PC-9 (cell line): ENCODE measurements around the gene STX2. TPM values are rescaled to one million over a fixed set of nuclear protein-coding genes. Genes with fewer than 3 reads are reported as not detected.
A peak's percentile ranks its signal among the peaks of the same experiment; 100 is the strongest.
"Not testable (repeated sequence)": the region's sequence is repeated elsewhere in the genome, so short reads cannot be mapped to it uniquely, and the experiment has no call there.

ENCODE experiments used
- BruUV-seq: library from RNA; stranded (reverse); fragments of 400-500 nt; replicated peaks from 2 replicates; lab custom pipeline; 2021; lab: Mats Ljungman, UMichigan
- CTCF ChIA-PET: fragments of 300-600 bp; sonication (Branson Sonifier 250); formaldehyde crosslinking; loops from one replicate; lab custom pipeline; 2022; ENCODE audit warnings: antibody characterized with exemption; lab: Charles Lee
- POLR2A ChIA-PET: fragments of 300-600 bp; sonication (Branson Sonifier 250); formaldehyde crosslinking; loops from one replicate; lab custom pipeline; 2022; ENCODE audit warnings: antibody characterized with exemption; ENCODE audit not compliant: unreplicated experiment; lab: Charles Lee
- DNase-seq, 2 experiments: peaks; one replicate each; pipeline versions ENCODE4 v3.0.0 to v3.0.0-alpha.2; 2015 to 2022; ENCODE audit warnings: mixed read lengths in 1 of 2
- H2AFZ ChIP-seq: fragments of 200-600 bp; sonication (generic); 2 replicates; pipeline ENCODE4 v1.8.1; 2017; ENCODE audit warnings: antibody characterized with exemption
- H3F3A ChIP-seq: fragments of 200-600 bp; sonication (generic); 2 replicates; pipeline ENCODE4 v1.8.1; 2017; ENCODE audit warnings: antibody characterized with exemption, mild to moderate bottlenecking, low read depth; ENCODE audit not compliant: insufficient read depth
- H3K27ac ChIP-seq: fragments of 200-600 bp; sonication (generic); 2 replicates; pipeline ENCODE4 v1.6.1; 2016; ENCODE audit warnings: mixed run types
- H3K27me3 ChIP-seq: fragments of 200-600 bp; sonication (generic); 2 replicates; pipeline ENCODE4 v1.6.1; 2016; ENCODE audit warnings: low read depth, mixed run types; ENCODE audit not compliant: insufficient read depth
- H3K36me3 ChIP-seq: fragments of 200-600 bp; sonication (generic); 2 replicates; pipeline ENCODE4 v1.6.1; 2016; ENCODE audit warnings: low read depth, mixed run types
- H3K4me1 ChIP-seq: fragments of 200-600 bp; sonication (generic); replicated peaks from 2 replicates; pipeline ENCODE4 v1.6.1; 2016; ENCODE audit warnings: mixed run types; ENCODE audit not compliant: insufficient read depth
- H3K4me2 ChIP-seq: fragments of 200-600 bp; sonication (generic); 2 replicates; pipeline ENCODE4 v1.6.1; 2017; ENCODE audit warnings: mixed run types
- H3K4me3 ChIP-seq: fragments of 200-600 bp; sonication (generic); 2 replicates; pipeline ENCODE4 v1.6.1; 2016; ENCODE audit warnings: mixed run types
- H3K79me2 ChIP-seq: fragments of 200-600 bp; sonication (generic); 2 replicates; pipeline ENCODE4 v1.6.1; 2017; ENCODE audit warnings: low read depth, mixed run types
- H3K9me2 ChIP-seq: fragments of 200-600 bp; sonication (generic); 2 replicates; pipeline ENCODE4 v1.8.1; 2017; ENCODE audit warnings: mild to moderate bottlenecking; ENCODE audit not compliant: insufficient read depth
- H3K9me3 ChIP-seq: fragments of 200-600 bp; sonication (generic); 2 replicates; pipeline ENCODE4 v1.8.1; 2016; ENCODE audit warnings: low read depth; ENCODE audit not compliant: insufficient read depth
- H4K20me1 ChIP-seq: fragments of 200-600 bp; sonication (generic); 2 replicates; pipeline ENCODE4 v1.8.1; 2017; ENCODE audit not compliant: insufficient read depth
- EZH2 ChIP-seq: fragments of 200-600 bp; sonication (generic); IDR thresholded peaks from 2 replicates; pipeline ENCODE4 v1.8.0; 2017; ENCODE audit warnings: antibody characterized with exemption, low read depth
- intact Hi-C: fragments of 100-400 bp; cut with micrococcal nuclease; formaldehyde crosslinking; loops from one replicate; pipeline ENCODE4 v1.10.0; 2022; ENCODE audit not compliant: unreplicated experiment
- total RNA-seq: library from RNA; stranded (reverse); gene quantifications from 2 replicates; pipeline ENCODE4 v1.2.3, GENCODE V29; 2021
- TF ChIP-seq, protein P1 (sequence below): fragments of 200-600 bp; sonication (generic); conservative IDR thresholded peaks from 2 replicates; pipeline ENCODE4 v1.6.1; 2017; ENCODE audit warnings: mixed run types, antibody characterized with exemption, mild to moderate bottlenecking, moderate library complexity

The STX2 gene
- total RNA-seq, 1 experiment from 2014 or later, result 9.7 TPM

DNA sequence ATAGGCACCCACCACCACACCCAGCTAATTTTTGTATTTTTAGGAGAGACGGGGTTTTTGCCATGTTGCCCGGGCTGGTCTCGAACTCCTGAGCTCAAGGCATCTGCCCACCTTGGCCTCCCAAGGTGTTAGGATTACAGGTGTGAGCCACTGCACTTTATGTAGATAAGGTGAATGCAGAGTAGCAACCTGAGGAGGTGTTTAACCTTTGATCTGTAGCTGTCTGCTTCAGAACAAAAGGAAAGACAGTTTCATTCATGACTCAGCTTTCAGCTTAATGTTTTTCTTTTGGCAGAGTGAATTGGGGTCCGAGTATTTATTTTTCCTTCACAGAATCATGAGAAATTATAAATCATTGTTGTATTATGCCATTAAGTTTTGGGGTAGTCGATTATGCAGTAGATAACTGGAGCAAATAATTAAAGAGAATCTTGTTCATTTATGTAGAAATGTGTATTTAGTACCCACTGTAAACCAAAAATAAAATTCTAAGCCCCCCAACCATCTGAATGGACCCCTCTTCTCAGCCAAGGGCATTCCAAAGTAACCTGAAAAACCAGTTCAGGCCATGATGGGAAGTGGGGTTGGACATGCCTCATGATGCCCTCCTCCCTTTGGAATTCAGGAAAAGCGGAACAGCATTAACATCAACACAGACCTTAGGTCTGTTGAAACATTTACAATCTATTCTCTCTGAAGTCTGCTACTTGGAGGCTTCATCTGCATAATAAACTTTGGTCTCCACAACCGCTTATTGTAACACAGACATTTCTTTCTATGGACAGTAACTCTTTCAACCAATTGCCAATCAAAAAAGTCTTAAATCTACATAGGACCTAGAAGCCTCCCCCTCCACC lies 10.7 kb upstream of the STX2 start:
- no peaks in the 10 kb centered on the region for H3K36me3 ChIP-seq
- H3F3A ChIP-seq, result peaks cover 16% of the 10 kb centered on the region; the same call in 1 of the 2 replicates
- no peaks in the 10 kb centered on the region for H3K9me2 ChIP-seq
- no peak for TF ChIP-seq EZH2
- TF ChIP-seq, protein P1, sequence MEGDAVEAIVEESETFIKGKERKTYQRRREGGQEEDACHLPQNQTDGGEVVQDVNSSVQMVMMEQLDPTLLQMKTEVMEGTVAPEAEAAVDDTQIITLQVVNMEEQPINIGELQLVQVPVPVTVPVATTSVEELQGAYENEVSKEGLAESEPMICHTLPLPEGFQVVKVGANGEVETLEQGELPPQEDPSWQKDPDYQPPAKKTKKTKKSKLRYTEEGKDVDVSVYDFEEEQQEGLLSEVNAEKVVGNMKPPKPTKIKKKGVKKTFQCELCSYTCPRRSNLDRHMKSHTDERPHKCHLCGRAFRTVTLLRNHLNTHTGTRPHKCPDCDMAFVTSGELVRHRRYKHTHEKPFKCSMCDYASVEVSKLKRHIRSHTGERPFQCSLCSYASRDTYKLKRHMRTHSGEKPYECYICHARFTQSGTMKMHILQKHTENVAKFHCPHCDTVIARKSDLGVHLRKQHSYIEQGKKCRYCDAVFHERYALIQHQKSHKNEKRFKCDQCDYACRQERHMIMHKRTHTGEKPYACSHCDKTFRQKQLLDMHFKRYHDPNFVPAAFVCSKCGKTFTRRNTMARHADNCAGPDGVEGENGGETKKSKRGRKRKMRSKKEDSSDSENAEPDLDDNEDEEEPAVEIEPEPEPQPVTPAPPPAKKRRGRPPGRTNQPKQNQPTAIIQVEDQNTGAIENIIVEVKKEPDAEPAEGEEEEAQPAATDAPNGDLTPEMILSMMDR, result no peak
- no peaks in the 10 kb centered on the region for H3K27me3 ChIP-seq
- intact Hi-C loops, result no loop called here
- peaks cover 20% of the 10 kb centered on the region for H3K4me1 ChIP-seq
- H3K9me3 ChIP-seq, result no peaks in the 10 kb centered on the region
- H4K20me1 ChIP-seq, result no peaks in the 10 kb centered on the region
- POLR2A ChIA-PET, result interaction anchor here (0.6 kb wide), 1 partner anchor 19 kb away, joined by 6 read pairs; no protein-coding TSS in a partner anchor
- no peaks in the 10 kb centered on the region for H3K79me2 ChIP-seq
- peak overlapping the region; percentile 70 for H3K27ac ChIP-seq
- no TSS peak for BruUV-seq
- no peak overlapping the region for H3K4me3 ChIP-seq
- DNase-seq, result peak; percentile 41 to 70
- peak overlapping the region; percentile 46 for H3K4me2 ChIP-seq
- no peak overlapping the region for H2AFZ ChIP-seq
- CTCF ChIA-PET, result interaction anchor here (1.1 kb wide), 1 partner anchor 10 kb away, joined by 3 read pairs; the partner anchor contains the start of gene STX2

- BruUV-seq, H3K79me2 ChIP-seq, H3K9me2 ChIP-seq, intact Hi-C loops, H2AFZ ChIP-seq, H4K20me1 ChIP-seq, DNase-seq, H3K4me3 ChIP-seq, POLR2A ChIA-PET, H3K27me3 ChIP-seq, H3K9me3 ChIP-seq, H3K36me3 ChIP-seq: not testable (repeated sequence)
- H3K4me2 ChIP-seq, result peak overlapping the region; percentile 46
- CTCF ChIA-PET, result interaction anchor here (1.1 kb wide), 1 partner anchor 9 kb away, joined by 3 read pairs; the partner anchor contains the start of gene STX2
- peak overlapping the region; percentile 70 for H3K27ac ChIP-seq
- peaks cover 20% of the 10 kb centered on the region for H3K4me1 ChIP-seq
- peaks cover 16% of the 10 kb centered on the region; the same call in 1 of the 2 replicates for H3F3A ChIP-seq
Measured at GRCh38 chr12:130848785-130849305, 9.8 kb upstream of the STX2 start.

DNA sequence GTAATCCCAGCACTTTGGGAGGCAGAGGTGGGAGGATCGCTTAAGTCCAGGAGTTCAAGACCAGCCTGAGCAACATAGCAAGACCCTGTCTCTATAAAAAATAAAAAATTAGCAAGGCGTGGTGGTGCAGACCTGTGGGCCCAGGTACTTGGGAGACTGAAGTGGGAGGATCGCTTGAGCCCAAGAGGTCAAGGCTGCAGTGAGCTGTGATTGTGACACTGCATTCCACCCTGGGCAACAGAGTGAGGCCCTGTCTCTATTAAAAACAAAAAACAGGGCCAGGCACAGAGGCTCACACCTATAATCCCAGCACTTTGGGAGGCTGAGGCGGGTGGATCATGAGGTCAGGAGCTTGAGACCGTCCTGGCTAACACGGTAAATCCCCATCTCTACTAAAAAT lies 9.1 kb upstream of the STX2 start:
- H3K9me2 ChIP-seq, H3K36me3 ChIP-seq, H3K79me2 ChIP-seq, H3K9me3 ChIP-seq, H3K4me2 ChIP-seq, POLR2A ChIA-PET, H3K4me3 ChIP-seq, H3K27me3 ChIP-seq, CTCF ChIA-PET, DNase-seq, H2AFZ ChIP-seq, intact Hi-C loops, BruUV-seq, H3K27ac ChIP-seq, H4K20me1 ChIP-seq: not testable (repeated sequence)
- peaks cover 16% of the 10 kb centered on the region; the same call in 1 of the 2 replicates for H3F3A ChIP-seq
- peaks cover 20% of the 10 kb centered on the region for H3K4me1 ChIP-seq

DNA sequence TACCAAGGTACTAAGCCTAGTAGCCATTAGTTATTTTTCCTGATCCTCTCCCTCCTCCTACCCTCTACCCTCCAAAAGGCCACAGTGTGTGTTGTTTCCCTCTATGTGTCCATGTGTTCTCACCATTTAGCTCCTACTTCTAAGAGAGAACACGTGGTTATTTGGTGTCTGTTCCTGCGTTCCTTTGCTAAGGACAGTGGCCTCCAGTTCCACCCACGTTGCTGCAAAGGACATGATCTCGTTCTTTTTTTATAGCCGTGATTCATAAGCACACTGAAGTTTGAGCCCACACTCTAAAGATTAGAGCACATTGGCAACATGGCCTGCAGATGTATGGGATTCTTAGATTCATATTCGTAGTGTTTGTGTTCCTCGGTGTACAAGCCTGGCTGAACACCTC lies 8.1 kb upstream of the STX2 start:
- Histone ChIP-seq H2AFZ (no peak overlapping the region), H3K9me2 (no peaks in the 10 kb centered on the region), H3K36me3 (no peaks in the 10 kb centered on the region), H3K27ac (no peak overlapping the region), H4K20me1 (no peaks in the 10 kb centered on the region), H3F3A (peaks cover 16% of the 10 kb centered on the region; the same call in 1 of the 2 replicates), H3K9me3 (no peaks in the 10 kb centered on the region), H3K4me3 (no peak overlapping the region), H3K79me2 (no peaks in the 10 kb centered on the region), H3K4me2 (no peak overlapping the region), H3K4me1 (peaks cover 20% of the 10 kb centered on the region), H3K27me3 (no peaks in the 10 kb centered on the region)
- DNase-seq, result no peak
- ChIA-PET POLR2A (no interaction called here), CTCF (no interaction called here)
- TF ChIP-seq EZH2, result no peak
- TF ChIP-seq, protein P1, result no peak
- no TSS peak for BruUV-seq
- intact Hi-C loops, result no loop called here
